GM10266 (cell line): ENCODE measurements around the gene ODF4.

Source experiments
- DNase-seq: peaks from one replicate; pipeline ENCODE4 v3.0.0; 2012; ENCODE audit errors: extremely low spot score
- TF ChIP-seq, protein P1 (sequence below): IDR thresholded peaks from 2 replicates; pipeline ENCODE4 v1.5.1; 2012; ENCODE audit warnings: mild to moderate bottlenecking, low read depth; ENCODE audit not compliant: control insufficient read depth, insufficient read depth; ENCODE audit errors: missing control alignments

ODF4 gene

DNA sequence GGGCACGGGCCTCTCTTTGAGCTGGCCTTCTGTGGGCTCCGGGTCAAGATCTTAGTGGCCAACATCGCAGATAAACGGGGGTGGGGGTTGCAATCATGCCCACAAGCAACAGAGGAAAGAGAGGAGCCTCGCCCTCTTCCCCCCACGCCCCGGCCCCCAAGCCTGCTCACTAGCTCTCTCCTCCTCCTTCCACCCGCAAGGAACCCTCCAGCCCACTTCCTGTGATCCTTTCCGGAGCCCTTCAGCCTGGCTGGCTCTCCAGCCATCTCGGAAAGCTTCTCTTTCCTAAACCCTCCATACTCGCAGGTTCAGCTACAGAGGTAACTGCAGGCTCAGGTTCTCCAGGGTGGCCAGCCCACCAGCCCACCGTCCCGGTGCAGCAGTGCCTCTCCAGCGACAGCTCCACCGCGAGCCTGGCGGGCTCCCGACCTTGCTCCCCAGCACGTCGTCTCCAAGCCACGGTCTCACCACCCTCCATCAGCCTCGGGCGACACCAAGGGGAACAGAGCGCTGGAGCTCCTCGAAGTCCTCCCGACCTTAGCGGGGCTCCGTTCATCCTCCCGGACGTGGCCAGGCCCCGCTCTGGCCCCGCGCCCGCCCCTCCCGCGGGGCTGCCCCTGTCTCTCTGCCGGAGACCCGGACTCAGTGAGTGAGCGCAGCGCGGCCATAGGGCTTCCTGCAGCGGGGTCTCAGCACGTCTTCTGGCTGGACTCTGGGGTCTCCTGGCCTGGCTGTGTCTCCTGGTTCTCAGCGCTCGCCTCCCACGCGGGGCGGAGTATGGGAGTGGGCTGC, 12.9 kb upstream of the ODF4 start:
- TF ChIP-seq, protein P1, sequence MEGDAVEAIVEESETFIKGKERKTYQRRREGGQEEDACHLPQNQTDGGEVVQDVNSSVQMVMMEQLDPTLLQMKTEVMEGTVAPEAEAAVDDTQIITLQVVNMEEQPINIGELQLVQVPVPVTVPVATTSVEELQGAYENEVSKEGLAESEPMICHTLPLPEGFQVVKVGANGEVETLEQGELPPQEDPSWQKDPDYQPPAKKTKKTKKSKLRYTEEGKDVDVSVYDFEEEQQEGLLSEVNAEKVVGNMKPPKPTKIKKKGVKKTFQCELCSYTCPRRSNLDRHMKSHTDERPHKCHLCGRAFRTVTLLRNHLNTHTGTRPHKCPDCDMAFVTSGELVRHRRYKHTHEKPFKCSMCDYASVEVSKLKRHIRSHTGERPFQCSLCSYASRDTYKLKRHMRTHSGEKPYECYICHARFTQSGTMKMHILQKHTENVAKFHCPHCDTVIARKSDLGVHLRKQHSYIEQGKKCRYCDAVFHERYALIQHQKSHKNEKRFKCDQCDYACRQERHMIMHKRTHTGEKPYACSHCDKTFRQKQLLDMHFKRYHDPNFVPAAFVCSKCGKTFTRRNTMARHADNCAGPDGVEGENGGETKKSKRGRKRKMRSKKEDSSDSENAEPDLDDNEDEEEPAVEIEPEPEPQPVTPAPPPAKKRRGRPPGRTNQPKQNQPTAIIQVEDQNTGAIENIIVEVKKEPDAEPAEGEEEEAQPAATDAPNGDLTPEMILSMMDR = peak; percentile 11
- peak; percentile 55 for DNase-seq

DNA sequence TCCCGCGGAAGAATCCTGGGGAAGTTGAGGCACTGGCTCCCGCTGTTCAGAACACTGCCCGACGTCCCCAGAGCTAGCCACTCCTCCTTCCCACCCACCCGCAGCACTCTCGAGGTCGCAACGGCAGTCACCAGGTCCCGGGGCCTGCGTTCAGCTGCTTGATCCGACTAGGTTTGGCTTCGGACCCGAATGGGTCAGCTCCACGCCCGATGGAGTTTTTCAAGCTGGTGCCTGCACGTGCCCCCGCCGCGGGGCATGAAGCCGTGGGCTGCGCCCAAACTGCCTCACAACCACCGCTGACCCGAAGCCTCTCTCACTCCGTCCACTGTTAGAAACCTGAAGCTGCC, 12.4 kb upstream of the ODF4 start:
- TF ChIP-seq, protein P1 = no peak
- DNase-seq = no peak

DNA sequence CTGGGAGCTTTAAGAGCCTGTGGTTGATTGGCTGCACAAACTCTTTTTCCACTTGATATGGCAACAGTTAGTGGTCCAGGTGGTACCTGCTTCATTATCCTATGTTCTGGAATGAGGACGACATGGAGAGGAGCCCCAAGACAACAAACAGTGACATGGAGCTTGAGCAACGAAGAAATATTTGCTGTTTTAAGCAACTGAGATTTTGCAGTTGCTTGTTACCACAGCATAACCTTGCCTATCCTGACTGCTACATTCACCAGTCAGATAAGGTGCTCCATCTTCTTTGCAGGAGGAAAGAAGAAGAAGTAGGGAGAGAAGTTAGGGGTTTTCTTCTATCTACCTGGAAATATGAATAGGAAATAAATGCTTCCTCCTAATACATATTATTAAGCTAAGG, 7.5 kb upstream of the ODF4 start:
- no peak for DNase-seq
- TF ChIP-seq, protein P1 = no peak

DNA sequence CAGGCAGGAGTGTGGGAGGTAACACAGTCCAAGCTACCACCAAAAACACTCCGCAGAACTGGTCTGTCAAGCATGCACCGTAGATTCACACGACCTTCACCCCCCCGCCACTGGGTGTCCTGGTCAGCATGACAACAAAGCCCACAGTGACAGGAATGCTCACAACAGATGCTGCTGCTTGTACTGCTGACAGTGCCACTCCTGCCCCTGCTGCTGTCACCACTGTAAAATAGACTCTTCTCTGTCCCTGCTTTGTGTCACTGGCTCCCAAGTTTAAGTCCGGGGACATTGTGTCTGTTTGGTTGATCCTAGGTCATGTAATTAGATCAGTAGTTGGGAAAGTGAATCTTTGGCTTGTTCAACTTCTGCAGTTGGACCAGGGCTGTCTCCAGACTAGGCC, 7.0 kb upstream of the ODF4 start:
- no peak for DNase-seq
- TF ChIP-seq, protein P1 = no peak

DNA sequence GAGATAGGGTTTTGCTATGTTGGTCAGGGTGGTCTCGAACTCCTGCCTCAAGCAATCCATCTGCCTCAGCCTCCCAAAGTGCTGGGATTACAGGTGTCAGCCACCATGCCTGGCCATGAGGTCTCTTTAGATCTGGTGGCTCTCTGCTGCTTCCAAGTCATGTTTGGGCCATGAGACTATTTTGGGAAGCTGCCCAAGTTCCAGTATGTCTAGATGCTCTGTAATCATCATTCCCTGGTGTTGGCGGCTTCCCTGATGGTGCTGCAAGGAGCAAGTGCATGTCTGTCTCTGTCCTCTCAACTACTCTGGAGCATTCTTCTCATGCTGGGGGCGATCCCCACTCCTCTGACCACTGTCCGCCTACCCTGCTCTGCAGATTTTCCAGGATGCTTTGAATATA, 6.4 kb upstream of the ODF4 start:
- no peak for DNase-seq
- TF ChIP-seq, protein P1 = no peak

DNA sequence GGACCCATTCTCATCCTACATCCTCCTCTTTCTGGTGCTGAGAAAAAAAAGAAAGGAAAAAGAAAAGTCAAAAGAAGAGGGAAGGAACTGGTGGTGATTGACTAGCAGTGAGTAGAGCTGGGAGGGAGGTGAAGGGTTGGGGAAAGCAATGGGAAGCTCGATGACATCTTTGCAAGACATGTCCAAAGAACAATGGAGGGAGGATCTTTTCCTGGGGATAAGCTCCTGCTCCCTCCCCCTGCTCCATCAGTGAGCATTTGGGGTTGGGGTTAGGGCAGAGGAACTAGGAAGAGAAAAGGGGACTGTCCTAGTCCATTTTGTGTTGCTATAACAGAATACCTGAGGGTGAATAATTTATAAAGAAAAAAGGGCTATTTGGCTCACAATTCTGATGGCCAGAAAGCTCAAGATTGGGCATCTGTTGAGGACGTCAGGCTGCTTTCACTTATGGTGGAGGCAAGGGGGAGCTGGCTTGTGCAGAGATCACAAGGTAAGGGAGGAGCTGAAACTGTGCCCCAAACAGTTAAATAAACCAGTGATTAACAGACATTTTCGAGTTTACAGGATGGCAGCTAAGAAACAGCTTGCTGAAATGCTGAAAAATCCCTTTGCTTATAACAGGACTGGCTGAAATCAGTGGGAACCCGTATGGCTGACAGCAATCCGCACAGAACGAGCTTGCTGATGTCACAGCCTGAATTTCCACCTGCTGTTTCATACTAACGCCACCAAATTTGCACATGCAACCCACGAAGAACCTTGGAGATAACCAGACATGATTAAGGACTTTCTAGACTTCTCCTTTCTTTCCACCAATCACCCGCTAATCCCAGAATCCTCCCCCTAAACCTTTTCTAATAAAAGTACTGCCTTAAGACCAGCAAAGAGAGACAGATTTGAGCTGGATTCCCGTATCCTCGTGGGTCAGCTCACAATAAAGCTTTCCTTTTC, 1.6 kb upstream of the ODF4 start:
- DNase-seq = no peak
- TF ChIP-seq, protein P1 = no peak

DNA sequence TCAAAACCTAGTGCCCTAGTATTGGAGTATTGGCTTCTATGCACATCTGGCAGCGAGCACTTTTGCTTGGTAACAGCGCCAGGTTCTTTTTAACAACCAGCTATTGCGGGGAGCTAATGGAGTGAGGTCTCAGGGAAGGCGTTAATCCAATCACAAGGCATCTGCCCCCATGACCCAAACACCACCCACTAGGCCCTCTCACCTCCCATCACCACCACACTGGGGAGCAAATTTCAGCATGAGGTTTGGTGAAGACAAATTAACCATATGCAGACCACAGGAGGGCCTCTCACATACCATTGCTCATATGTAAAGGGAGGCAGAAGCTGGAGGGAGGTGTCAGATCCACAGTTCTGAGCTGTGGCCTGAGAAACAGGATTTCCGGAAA, 893 bp upstream of the ODF4 start:
- TF ChIP-seq, protein P1 = no peak
- no peak for DNase-seq
